CD14-positive monocyte (primary cell): ENCODE data around the gene LDAH. TPM values are rescaled to one million over a fixed set of nuclear protein-coding genes. Genes with fewer than 3 reads are reported as not detected.

ENCODE experiments used
- DNase-seq, 3 donors: peaks; one replicate each; pipeline ENCODE4 v3.0.0-alpha.2; 2011 to 2022
- H2AFZ ChIP-seq: 2 replicates; pipeline ENCODE4 v1.6.0; 2012; ENCODE audit warnings: mild to moderate bottlenecking, low read depth, low read length, inconsistent platforms; ENCODE audit not compliant: insufficient read depth, poor library complexity, severe bottlenecking
- H3K27ac ChIP-seq, 2 donors: 1 replicate in 1 of 2; 2 replicates in 1 of 2; pipeline ENCODE4 v1.5.1; 2012 to 2013; ENCODE audit warnings: low read length in 2 of 2, control low read depth in 1 of 2, inconsistent platforms in 1 of 2, low read depth in 1 of 2, mild to moderate bottlenecking in 1 of 2
- H3K27me3 ChIP-seq, 2 donors: one replicate each; pipeline versions ENCODE4 v1.6.0 to v1.6.1; 2011 to 2013; ENCODE audit warnings: low read length in 2 of 2; ENCODE audit not compliant: control insufficient read depth in 2 of 2, insufficient read depth in 2 of 2
- H3K36me3 ChIP-seq, 2 donors: replicated peaks in 1 of 2; 1 replicate in 1 of 2; 2 replicates in 1 of 2; pipeline versions ENCODE4 v1.5.1 to v1.6.1; 2012 to 2013; ENCODE audit warnings: low read length in 2 of 2, control low read depth in 1 of 2, inconsistent platforms in 1 of 2, mild to moderate bottlenecking in 1 of 2; ENCODE audit not compliant: insufficient read depth in 2 of 2, control insufficient read depth in 1 of 2
- H3K4me1 ChIP-seq, 2 donors: 1 replicate in 1 of 2; 2 replicates in 1 of 2; pipeline versions ENCODE4 v1.5.1 to v1.6.1; 2012 to 2013; ENCODE audit warnings: low read length in 2 of 2, control low read depth in 1 of 2, inconsistent platforms in 1 of 2, mild to moderate bottlenecking in 1 of 2, moderate library complexity in 1 of 2; ENCODE audit not compliant: insufficient read depth in 2 of 2, control insufficient read depth in 1 of 2
- H3K4me2 ChIP-seq: replicated peaks from 2 replicates; pipeline ENCODE3; 2012; ENCODE audit warnings: low read length, moderate library complexity, mild to moderate bottlenecking; ENCODE audit not compliant: poor library complexity, severe bottlenecking; ENCODE audit errors: extremely low read depth
- H3K4me3 ChIP-seq, 3 experiments: fragments of 200-600 bp in 1 of 3; sonication (generic) in 1 of 3; replicated peaks in 1 of 3; 1 replicate in 2 of 3; 2 replicates in 1 of 3; pipeline ENCODE4 v1.5.1; 2011 to 2013; ENCODE audit warnings: low read length in 3 of 3, mild to moderate bottlenecking in 3 of 3, control low read depth in 2 of 3, low read depth in 2 of 3, inconsistent platforms in 1 of 3, moderate library complexity in 1 of 3
- H3K79me2 ChIP-seq: 2 replicates; pipeline ENCODE4 v1.6.0; 2012; ENCODE audit warnings: mild to moderate bottlenecking, control low read depth, inconsistent platforms, low read length, moderate library complexity; ENCODE audit not compliant: insufficient read depth
- H3K9ac ChIP-seq: 2 replicates; pipeline ENCODE4 v1.6.0; 2017; ENCODE audit warnings: low read length, mild to moderate bottlenecking; ENCODE audit not compliant: insufficient read depth, poor library complexity, severe bottlenecking
- H3K9me3 ChIP-seq, 2 donors: replicated peaks in 1 of 2; 1 replicate in 1 of 2; 2 replicates in 1 of 2; pipeline versions ENCODE4 v1.5.1 to v1.6.1; 2012 to 2013; ENCODE audit warnings: low read length in 2 of 2, control low read depth in 1 of 2; ENCODE audit not compliant: control insufficient read depth in 1 of 2, insufficient read depth in 1 of 2
- H4K20me1 ChIP-seq: 2 replicates; pipeline ENCODE4 v1.6.0; 2012; ENCODE audit warnings: mild to moderate bottlenecking, low read length, control low read depth, moderate library complexity; ENCODE audit not compliant: insufficient read depth
- H3K27ac Mint-ChIP-seq, 7 donors: one replicate each; pipeline ENCODE4 v1.8.0; 2020; ENCODE audit warnings: mild to moderate bottlenecking in 7 of 7, mixed read lengths in 7 of 7, moderate library complexity in 6 of 7, inconsistent platforms in 2 of 7
- H3K27me3 Mint-ChIP-seq, 3 donors: one replicate each; pipeline ENCODE4 v1.8.0; 2021 to 2022; ENCODE audit warnings: low read depth in 3 of 3, mild to moderate bottlenecking in 3 of 3, mixed read lengths in 3 of 3, moderate library complexity in 3 of 3, inconsistent platforms in 1 of 3
- H3K36me3 Mint-ChIP-seq, 2 donors: one replicate each; pipeline ENCODE4 v1.8.0; 2020; ENCODE audit warnings: mixed read lengths in 2 of 2, inconsistent platforms in 1 of 2, mild to moderate bottlenecking in 1 of 2
- H3K4me1 Mint-ChIP-seq: one replicate; pipeline ENCODE4 v1.8.0; 2020; ENCODE audit warnings: mild to moderate bottlenecking, mixed read lengths
- H3K4me3 Mint-ChIP-seq, 2 donors: one replicate each; pipeline ENCODE4 v1.8.0; 2020; ENCODE audit warnings: mild to moderate bottlenecking in 2 of 2, mixed read lengths in 2 of 2, moderate library complexity in 1 of 2
- H3K9me3 Mint-ChIP-seq, 7 donors: one replicate each; pipeline ENCODE4 v1.8.0; 2020 to 2022; ENCODE audit warnings: mixed read lengths in 7 of 7, mild to moderate bottlenecking in 6 of 7, moderate library complexity in 6 of 7, inconsistent platforms in 2 of 7
- WGBS: methylation state at CpG from one replicate; pipeline ENCODE4 v1.1.5; 2013; ENCODE audit warnings: missing lambda C conversion rate; ENCODE audit not compliant: insufficient coverage; 5-methylcytosine and 5-hydroxymethylcytosine counted together
- intact Hi-C, 2 donors: fragments of 100-400 bp; cut with micrococcal nuclease; formaldehyde crosslinking; loops; one replicate each; pipeline versions ENCODE4 v1.15.0 to v1.15.1; 2023
- polyA plus RNA-seq, 3 donors: library from polyadenylated mRNA; depleted of rRNA in 1 of 3; unstranded in 2 of 3; stranded (reverse) in 1 of 3; fragments of 300-500 nt in 2 of 3; fragments of >200 nt in 1 of 3; fragmentation: Illumina TruSeq in 2 of 3; gene quantifications; 1 replicate in 2 of 3; 2 replicates in 1 of 3; pipeline ENCODE4 v1.2.3, GENCODE V29; 2012 to 2021
- TF ChIP-seq, protein P1 (sequence below): fragments of 200-600 bp; IDR thresholded peaks from one replicate; pipeline ENCODE4 v1.8.0; 2022; ENCODE audit warnings: antibody characterized with exemption, mild to moderate bottlenecking

LDAH gene
- polyA plus RNA-seq, 3 donors, result 3.7 to 5.7 (median 5.0) TPM

DNA sequence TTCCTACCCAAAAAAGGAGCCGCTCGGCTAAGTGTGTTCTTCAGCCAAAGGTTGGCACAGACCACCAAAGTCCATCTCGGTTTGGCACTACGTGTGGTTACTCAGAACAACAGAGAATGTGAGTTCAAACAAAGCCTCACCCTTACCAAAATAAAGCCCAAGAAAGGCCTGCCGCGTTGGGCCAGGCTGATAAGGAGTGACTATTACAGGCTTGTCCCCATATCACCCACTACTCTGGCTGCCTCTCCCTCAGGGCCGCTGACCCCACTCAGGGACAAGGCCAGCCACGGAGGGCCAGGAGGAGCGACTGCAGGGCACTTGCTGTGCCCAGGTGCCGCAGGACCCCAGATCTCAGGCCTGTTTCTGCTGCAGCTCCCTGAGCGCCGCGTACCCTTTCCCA is 185.8 kb downstream of the LDAH start:
- no peak overlapping the region for H3K4me2 ChIP-seq
- H3K9me3 ChIP-seq, result no peaks in the 10 kb centered on the region
- H4K20me1 ChIP-seq, result peaks cover 61% of the 10 kb centered on the region
- H3K4me3 ChIP-seq, result no peak overlapping the region
- no peak overlapping the region for H3K9ac ChIP-seq
- TF ChIP-seq, protein P1, sequence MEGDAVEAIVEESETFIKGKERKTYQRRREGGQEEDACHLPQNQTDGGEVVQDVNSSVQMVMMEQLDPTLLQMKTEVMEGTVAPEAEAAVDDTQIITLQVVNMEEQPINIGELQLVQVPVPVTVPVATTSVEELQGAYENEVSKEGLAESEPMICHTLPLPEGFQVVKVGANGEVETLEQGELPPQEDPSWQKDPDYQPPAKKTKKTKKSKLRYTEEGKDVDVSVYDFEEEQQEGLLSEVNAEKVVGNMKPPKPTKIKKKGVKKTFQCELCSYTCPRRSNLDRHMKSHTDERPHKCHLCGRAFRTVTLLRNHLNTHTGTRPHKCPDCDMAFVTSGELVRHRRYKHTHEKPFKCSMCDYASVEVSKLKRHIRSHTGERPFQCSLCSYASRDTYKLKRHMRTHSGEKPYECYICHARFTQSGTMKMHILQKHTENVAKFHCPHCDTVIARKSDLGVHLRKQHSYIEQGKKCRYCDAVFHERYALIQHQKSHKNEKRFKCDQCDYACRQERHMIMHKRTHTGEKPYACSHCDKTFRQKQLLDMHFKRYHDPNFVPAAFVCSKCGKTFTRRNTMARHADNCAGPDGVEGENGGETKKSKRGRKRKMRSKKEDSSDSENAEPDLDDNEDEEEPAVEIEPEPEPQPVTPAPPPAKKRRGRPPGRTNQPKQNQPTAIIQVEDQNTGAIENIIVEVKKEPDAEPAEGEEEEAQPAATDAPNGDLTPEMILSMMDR, result no peak
- peaks cover 5% of the 10 kb centered on the region for H3K79me2 ChIP-seq
- peaks cover 72 to 88% of the 10 kb centered on the region in 2 donors for H3K36me3 Mint-ChIP-seq
- H3K27ac ChIP-seq, result no peak overlapping the region
- no peaks in the 10 kb centered on the region for H3K27me3 Mint-ChIP-seq
- H3K4me1 Mint-ChIP-seq, result no peaks in the 10 kb centered on the region
- no peaks in the 10 kb centered on the region for H3K9me3 Mint-ChIP-seq
- no peak overlapping the region for H2AFZ ChIP-seq
- no peak for DNase-seq
- H3K4me3 Mint-ChIP-seq, result no peak overlapping the region
- WGBS, result 97% methylated on average over 7 of the region's 13 CpGs
- H3K27ac Mint-ChIP-seq, result no peak overlapping the region
- peaks cover 86 to 100% of the 10 kb centered on the region in 2 donors for H3K36me3 ChIP-seq
- no peaks in the 10 kb centered on the region for H3K4me1 ChIP-seq
- no peaks in the 10 kb centered on the region for H3K27me3 ChIP-seq
- intact Hi-C loops, result loop anchor here in 1 of 2 donors (5.0 kb wide), 1 partner anchor 240 kb away; no protein-coding TSS in a partner anchor

DNA sequence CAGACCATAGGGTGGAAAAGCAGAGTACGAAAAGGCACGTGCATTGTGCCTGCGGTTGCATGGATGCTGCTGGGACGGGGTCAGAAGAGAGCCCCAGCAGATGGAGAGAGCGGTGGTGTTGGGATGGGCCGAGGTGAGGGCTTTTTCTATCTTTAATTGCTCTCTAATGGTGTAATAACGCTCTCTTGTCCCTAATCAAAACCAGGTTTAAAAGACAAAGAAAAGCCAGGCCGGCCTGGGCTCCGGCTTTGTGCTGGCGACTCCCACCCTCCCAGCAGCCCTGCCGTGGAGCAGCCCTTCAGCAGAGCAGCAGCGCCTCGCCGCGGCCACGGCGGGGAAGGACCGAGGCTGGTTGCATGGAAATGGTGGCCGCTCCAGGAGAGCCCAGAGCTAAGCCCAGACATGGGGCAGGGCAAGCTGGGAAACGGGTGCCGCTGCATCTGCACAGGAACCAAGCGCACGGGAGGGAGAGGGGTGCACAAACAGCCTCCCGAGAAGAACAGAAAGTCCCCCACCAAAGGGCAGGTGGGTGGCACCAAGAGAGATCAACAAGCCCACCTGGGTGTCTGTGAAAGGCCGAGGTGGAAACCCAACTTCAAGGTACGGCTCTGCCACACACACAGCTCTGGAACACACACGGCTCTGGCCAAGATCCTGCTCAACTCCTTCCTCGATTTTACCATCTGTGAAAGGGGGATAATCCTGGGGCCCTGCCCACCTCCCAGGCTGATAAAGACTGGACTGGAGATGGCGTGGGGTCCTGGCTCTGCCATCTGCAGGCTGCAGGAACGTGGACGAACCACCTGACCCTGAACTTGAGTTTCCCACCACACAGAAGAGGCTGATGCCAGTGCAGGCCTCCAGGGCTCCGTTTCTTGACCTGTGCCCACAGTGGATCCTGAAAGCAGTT is 187.0 kb downstream of the LDAH start:
- no peaks in the 10 kb centered on the region for H3K9me3 ChIP-seq
- Mint-ChIP-seq H3K27me3 (no peaks in the 10 kb centered on the region), H3K4me1 (no peaks in the 10 kb centered on the region), H3K4me3 (no peak overlapping the region), H3K27ac (peak overlapping the region in 1 of 7 donors; percentile 83), H3K36me3 (peaks cover 69 to 88% of the 10 kb centered on the region in 2 donors), H3K9me3 (no peaks in the 10 kb centered on the region)
- no peaks in the 10 kb centered on the region for H3K79me2 ChIP-seq
- 55% methylated on average over 22 of the region's 32 CpGs for WGBS
- H2AFZ ChIP-seq, result no peak overlapping the region
- H3K27me3 ChIP-seq, result no peaks in the 10 kb centered on the region
- no peak overlapping the region for H3K9ac ChIP-seq
- TF ChIP-seq, protein P1, result peak; percentile 76
- no peak overlapping the region for H3K4me2 ChIP-seq
- peaks cover 58% of the 10 kb centered on the region for H4K20me1 ChIP-seq
- peaks cover 84 to 100% of the 10 kb centered on the region in 2 donors for H3K36me3 ChIP-seq
- DNase-seq, result peak; percentile 18 to 46 (median 41)
- no peak overlapping the region for H3K27ac ChIP-seq
- no peak overlapping the region for H3K4me3 ChIP-seq
- intact Hi-C loops, result loop anchor here in 1 of 2 donors (5.0 kb wide), 1 partner anchor 239 kb away; no protein-coding TSS in a partner anchor
- H3K4me1 ChIP-seq, result no peaks in the 10 kb centered on the region
